CD4-positive, alpha-beta T cell treated with Interleukin-4 for 1 hour (primary cell): ENCODE data around the gene CNTN1.

Source experiments
- DNase-seq, 2 donors: peaks; one replicate each; pipeline ENCODE4 v3.0.0-alpha.2; 2020 to 2022

CNTN1 gene

DNA sequence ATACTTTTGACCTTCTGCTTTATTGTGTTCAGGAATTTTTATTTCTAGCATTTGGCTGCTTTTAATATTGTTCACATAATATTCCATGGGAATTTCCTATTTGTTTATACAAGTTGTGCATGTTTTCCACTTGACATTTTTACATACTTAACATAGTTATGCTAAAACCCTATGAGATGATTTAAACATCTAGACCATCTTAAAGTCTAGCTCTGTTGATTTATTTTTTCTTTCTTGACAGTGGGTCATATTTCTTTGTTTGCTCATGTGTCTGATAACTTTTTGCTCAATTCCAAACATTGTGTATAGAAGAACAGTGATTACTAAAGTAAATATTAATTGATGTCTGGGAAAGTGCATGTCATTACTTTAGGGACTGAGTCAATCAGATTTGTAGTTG is 293.8 kb downstream of the CNTN1 start:
- DNase-seq, result no peak

DNA sequence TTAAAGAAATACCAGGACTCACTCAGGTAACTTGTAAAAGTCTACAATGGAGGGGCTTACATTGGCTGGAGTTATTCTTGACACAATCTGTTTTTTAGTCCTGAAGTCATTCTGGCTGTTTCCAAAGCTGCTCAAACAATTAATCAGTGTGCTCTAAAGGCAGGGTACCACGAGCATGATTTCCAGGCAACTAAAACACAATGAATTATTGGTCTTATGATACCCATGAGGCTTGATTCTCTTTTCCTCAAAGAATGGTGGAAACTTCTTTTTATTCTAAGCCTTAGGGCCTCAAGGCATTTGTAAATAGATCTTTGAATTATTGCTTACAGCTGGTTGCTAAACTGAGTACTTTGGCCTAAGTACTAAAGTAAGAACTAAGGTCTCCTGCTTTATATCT is 296.1 kb downstream of the CNTN1 start:
- no peak for DNase-seq

DNA sequence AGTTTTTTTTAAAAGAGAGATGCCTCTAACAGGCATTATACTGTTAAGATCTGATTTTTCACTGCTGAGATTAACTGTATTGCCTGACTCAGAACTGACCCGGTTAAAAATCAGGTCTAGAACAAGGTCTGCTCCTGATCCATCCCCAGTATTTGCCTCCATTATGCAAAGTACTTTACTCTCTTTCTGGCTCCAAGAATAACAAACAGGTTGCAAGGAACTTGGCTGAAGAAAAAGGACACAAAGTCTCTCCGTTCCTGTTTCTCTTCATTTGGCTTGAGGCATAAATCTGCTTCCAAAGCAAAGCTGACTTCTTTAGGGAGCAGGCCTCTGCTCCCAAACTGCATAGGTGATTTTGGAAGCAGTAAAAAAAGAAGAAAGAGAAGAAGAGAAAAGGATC is 296.6 kb downstream of the CNTN1 start:
- no peak for DNase-seq

DNA sequence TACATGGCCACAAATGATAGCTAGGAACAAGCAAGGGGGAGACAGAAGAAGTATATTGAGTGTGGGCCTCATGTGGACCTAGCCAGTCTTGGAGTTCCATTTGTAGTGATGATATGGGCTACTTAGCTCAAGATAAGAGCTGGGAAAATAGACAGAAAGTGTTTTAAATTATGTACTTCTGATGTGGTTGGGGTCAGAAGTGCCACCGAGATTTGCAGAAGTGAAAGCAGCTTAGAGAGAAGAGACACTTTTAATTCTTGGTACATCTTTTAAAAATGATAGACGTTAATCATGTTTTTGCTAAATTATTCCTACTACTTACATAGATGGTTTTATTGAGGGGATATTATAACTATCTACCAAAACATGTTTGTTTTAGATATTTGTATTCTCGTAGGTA is 297.5 kb downstream of the CNTN1 start:
- DNase-seq, result no peak

- DNase-seq, result no peak
These were observed 299.9 kb downstream of the CNTN1 start for GRCh38 chr12:40992158-40992557.

- DNase-seq, result no peak
These were observed 300.4 kb downstream of the CNTN1 start for GRCh38 chr12:40992674-40993073.

DNA sequence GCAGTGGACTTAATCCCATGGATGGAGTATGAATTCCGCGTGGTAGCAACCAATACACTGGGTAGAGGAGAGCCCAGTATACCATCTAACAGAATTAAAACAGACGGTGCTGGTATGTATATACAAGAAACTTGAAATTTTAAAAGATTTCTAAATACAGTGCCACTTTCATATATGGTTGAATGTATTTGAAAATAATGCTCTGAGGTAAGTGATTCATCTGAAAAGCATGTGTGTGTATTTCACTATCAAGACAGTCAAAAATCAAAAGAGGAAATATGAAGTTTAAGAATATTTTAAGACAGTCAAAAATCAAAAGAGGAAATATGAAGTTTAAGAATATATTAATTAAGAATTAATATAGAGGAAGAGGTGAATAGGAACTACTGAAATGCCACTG is 300.9 kb downstream of the CNTN1 start:
- no peak for DNase-seq

DNA sequence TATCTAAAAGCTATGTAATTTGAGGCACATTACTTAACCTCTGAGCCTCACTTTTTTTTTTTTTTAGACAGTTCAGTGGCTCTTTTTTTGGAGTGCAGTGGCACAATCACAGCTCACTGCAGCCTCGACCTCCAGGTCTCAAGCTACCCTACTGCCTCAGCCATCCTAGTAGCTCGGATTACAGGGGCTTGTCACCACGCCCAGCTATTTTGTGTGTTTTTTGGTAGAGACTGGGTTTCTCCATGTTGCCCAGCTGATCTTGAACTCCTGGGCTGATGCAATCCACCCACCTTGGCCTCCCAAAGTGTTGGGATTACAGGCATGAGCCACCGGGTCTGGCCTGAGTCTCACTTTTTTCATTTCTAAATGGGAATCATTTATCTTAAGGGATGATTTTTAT is 303.9 kb downstream of the CNTN1 start:
- no peak for DNase-seq

DNA sequence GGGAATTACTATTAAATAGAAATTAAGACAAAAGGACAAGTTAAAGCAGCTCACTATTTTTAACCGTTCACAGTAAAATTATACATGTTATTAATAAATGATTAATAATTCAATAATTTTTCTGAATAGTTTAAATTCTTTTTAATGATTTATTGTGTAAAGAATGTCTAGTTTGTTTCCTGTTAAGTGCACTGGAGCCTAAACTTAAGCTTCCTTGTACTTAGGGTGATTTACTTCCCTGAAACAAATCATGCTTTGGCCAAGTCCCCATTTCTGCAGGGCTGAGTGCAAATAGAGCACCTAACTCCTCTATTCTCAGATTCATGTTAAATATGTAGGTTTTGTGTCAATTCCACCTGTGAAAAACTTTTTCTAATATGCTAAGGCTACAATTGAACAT is 307.0 kb downstream of the CNTN1 start:
- no peak for DNase-seq

DNA sequence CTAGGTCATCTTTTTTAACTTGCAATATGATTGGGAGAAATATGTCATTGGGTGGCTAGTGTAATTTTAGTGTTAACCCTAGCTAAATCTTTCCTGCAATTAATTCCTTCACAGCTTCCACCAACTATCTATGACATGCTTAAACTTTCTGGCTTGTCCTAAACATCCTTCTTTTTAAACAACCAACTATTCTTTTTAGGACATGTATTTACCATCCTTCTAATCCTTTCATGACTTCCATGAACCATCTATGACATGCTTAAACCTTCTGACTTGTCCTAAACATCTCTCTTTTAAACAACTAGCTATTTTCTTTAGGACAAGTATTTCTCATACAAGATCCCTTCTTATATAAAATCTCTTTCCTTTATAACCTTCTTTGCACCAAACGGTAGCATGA is 316.2 kb downstream of the CNTN1 start:
- no peak for DNase-seq

- DNase-seq, result no peak
These were observed 319.7 kb downstream of the CNTN1 start for GRCh38 chr12:41011939-41012338.

GRCh38 chr12:41013881-41014642 is 321.8 kb downstream of the CNTN1 start:
- no peak for DNase-seq

GRCh38 chr12:41014643-41015020 is 322.4 kb downstream of the CNTN1 start:
- no peak for DNase-seq

- no peak for DNase-seq
These were observed 325.8 kb downstream of the CNTN1 start for GRCh38 chr12:41018010-41018409.

- no peak for DNase-seq
These were observed 327.2 kb downstream of the CNTN1 start for GRCh38 chr12:41019461-41019860.

GRCh38 chr12:41023836-41024235 is 331.6 kb downstream of the CNTN1 start:
- no peak for DNase-seq

GRCh38 chr12:41026151-41026550 is 333.9 kb downstream of the CNTN1 start:
- DNase-seq, result no peak

GRCh38 chr12:41032386-41032785 is 340.1 kb downstream of the CNTN1 start:
- no peak for DNase-seq

DNA sequence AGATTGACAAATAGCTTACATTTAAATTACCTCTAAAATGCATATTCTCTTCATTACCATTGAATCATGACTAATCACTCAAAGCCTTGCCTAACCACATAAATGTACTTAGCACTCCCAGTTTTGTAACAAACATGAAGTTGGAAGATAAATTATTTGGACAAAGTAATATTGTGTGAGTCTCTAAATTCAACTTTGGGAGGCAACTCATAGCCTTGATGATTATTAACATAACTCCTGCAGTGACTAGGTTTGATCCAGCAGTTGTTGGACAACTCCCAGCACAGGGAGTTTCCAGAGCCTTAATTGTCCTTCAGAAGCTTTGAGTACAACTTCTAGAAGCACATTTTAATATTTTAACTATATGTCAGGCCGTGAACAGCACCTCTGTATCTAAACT is 342.4 kb downstream of the CNTN1 start:
- DNase-seq, result no peak

- DNase-seq, result no peak
These were observed 347.2 kb downstream of the CNTN1 start for GRCh38 chr12:41039461-41039860.

- DNase-seq, result no peak
These were observed 353.3 kb downstream of the CNTN1 start for GRCh38 chr12:41045509-41045908.

DNA sequence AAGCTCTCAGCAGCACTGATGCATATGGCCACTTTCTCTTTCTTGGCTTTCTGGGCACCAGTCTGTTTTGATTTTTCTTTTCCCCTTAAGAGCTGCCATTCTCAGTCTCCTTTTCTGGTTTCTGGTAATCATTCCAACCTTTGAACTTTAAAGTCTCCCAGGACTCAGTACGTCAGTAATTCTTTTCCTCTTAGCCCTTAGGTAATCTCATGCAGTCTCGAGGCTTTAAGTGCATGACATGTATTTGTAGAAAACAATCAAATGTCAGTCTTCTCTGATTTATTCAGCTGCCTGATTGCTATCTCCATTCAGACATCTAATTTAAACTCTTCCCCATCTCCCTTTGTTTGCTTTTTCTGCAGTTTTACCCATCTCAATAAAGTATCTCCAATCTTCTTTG is 356.8 kb downstream of the CNTN1 start:
- no peak for DNase-seq

GRCh38 chr12:41051954-41052353 is 359.7 kb downstream of the CNTN1 start:
- DNase-seq, result no peak

DNA sequence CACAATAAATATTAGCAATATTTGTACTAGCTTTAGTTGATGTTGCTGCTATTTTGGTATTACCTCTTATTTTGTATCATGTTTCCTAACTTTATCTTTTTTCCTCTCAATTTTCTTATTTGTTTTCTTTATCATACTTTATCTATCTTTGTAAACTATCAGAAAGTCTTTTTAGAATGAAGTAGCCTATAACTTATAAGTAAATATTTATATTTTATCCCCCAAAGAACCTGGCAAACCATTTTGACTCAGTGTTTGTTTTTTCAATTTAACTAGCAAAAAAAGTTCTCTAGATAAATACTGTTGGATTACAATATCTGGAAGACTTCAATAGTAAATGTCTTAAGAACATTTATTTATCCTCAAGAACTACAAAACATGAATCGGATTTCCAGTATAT is 360.2 kb downstream of the CNTN1 start:
- DNase-seq, result no peak

DNA sequence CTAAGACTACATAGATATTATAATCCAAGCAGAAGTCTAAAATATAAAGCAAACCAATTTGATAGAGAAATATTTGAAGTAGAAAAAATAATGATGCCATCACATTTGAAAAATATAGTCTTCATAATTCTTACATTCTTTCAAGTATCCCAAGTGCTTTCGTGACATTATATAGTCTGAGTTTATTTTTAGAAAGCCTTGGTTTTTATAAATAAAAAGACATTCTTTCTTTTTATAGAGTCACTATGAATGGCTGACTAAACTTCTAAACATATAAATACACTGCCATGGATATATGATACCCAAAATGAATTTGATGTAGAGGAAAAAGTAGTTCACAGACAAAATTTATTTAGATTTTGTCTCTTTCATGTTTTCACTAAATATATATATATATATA is 360.8 kb downstream of the CNTN1 start:
- no peak for DNase-seq
